Stimulated activated CD8-positive, alpha-beta memory T cell treated with anti-CD3 and anti-CD28 coated beads, Interleukin-7, amount 100 ng/mL, for 4 hours (primary cell): ENCODE measurements around the gene CNIH1.
"Not testable (repeated sequence)": the region's sequence is repeated elsewhere in the genome, so short reads cannot be mapped to it uniquely, and the experiment has no call there.

Experiments
- DNase-seq, 2 donors: peaks; one replicate each; pipeline ENCODE4 v3.0.0-alpha.2; 2020; ENCODE audit warnings: low read depth in 2 of 2

The CNIH1 gene

GRCh38 chr14:54381821-54382220, 59.4 kb downstream of the CNIH1 start:
- DNase-seq = no peak

GRCh38 chr14:54380558-54380957, 60.6 kb downstream of the CNIH1 start:
- DNase-seq = not testable (repeated sequence)

- DNase-seq = not testable (repeated sequence)
Measured at GRCh38 chr14:54378893-54379292, 62.3 kb downstream of the CNIH1 start.

GRCh38 chr14:54377501-54377900, 63.7 kb downstream of the CNIH1 start:
- no peak for DNase-seq

GRCh38 chr14:54374117-54374884, 66.9 kb downstream of the CNIH1 start:
- no peak for DNase-seq
